NCI-H2107 treated with DMSO at 0.1 percent for 48 hours (cell line): Measurements from ENCODE around the gene IL1RAPL2.
"Not testable (repeated sequence)": the region's sequence is repeated elsewhere in the genome, so short reads cannot be mapped to it uniquely, and the experiment has no call there.

ENCODE experiments used
- DNase-seq: peaks from one replicate; lab custom pipeline; 2025; ENCODE audit not compliant: unreplicated experiment; lab: John Stamatoyannopoulos, UW

IL1RAPL2 gene

GRCh38 chrX:105006996-105007395, 441.0 kb downstream of the IL1RAPL2 start:
- no peak for DNase-seq

GRCh38 chrX:105013719-105014118, 447.7 kb downstream of the IL1RAPL2 start:
- no peak for DNase-seq

GRCh38 chrX:105017641-105018040, 451.6 kb downstream of the IL1RAPL2 start:
- no peak for DNase-seq

GRCh38 chrX:105018865-105019264, 452.9 kb downstream of the IL1RAPL2 start:
- no peak for DNase-seq

GRCh38 chrX:105028962-105029361, 463.0 kb downstream of the IL1RAPL2 start:
- DNase-seq: not testable (repeated sequence)

GRCh38 chrX:105038672-105039328, 472.8 kb downstream of the IL1RAPL2 start:
- no peak for DNase-seq

GRCh38 chrX:105050921-105051320, 484.9 kb downstream of the IL1RAPL2 start:
- DNase-seq: no peak

- no peak for DNase-seq
These were observed 485.4 kb downstream of the IL1RAPL2 start for GRCh38 chrX:105051364-105051763.

GRCh38 chrX:105052926-105053325, 486.9 kb downstream of the IL1RAPL2 start:
- no peak for DNase-seq

- DNase-seq: no peak
These were observed 497.7 kb downstream of the IL1RAPL2 start for GRCh38 chrX:105063743-105064142.

- no peak for DNase-seq
These were observed 532.2 kb downstream of the IL1RAPL2 start for GRCh38 chrX:105098201-105098600.

GRCh38 chrX:105098812-105099211, 532.8 kb downstream of the IL1RAPL2 start:
- DNase-seq: no peak

- no peak for DNase-seq
These were observed 535.4 kb downstream of the IL1RAPL2 start for GRCh38 chrX:105101378-105101777.

GRCh38 chrX:105109936-105110335, 543.9 kb downstream of the IL1RAPL2 start:
- no peak for DNase-seq

GRCh38 chrX:105114554-105115130, 548.6 kb downstream of the IL1RAPL2 start:
- DNase-seq: no peak

GRCh38 chrX:105115596-105116320, 549.8 kb downstream of the IL1RAPL2 start:
- DNase-seq: not testable (repeated sequence)

- no peak for DNase-seq
These were observed 550.5 kb downstream of the IL1RAPL2 start for GRCh38 chrX:105116486-105116885.

GRCh38 chrX:105117621-105118020, 551.6 kb downstream of the IL1RAPL2 start:
- DNase-seq: no peak

GRCh38 chrX:105120463-105120862, 554.5 kb downstream of the IL1RAPL2 start:
- DNase-seq: no peak

GRCh38 chrX:105121186-105121585, 555.2 kb downstream of the IL1RAPL2 start:
- no peak for DNase-seq

GRCh38 chrX:105126201-105126600, 560.2 kb downstream of the IL1RAPL2 start:
- DNase-seq: no peak

- no peak for DNase-seq
These were observed 568.3 kb downstream of the IL1RAPL2 start for GRCh38 chrX:105134273-105134672.
